ENCODE data around the gene NR1D1. TPM values are rescaled to one million over a fixed set of nuclear protein-coding genes. Genes with fewer than 3 reads are reported as not detected.
A peak's percentile ranks its signal among the peaks of the same experiment; 100 is the strongest.

NR1D1 gene
- total and polyA plus RNA-seq, 2 experiments from 2014 or later, result 2.4 to 5.4 TPM

- no peaks in the 10 kb centered on the region for H4K20me1 ChIP-seq (ENCODE audit: insufficient read depth)
- H3K4me1 ChIP-seq (ENCODE audit: insufficient read depth), result peaks cover 76% of the 10 kb centered on the region
- H3K27ac ChIP-seq, result peak overlapping the region; percentile 93
- no peaks in the 10 kb centered on the region for H3K27me3 ChIP-seq (replicated peaks; ENCODE audit: insufficient read depth)
- peak overlapping the region; percentile 41 for H3K4me2 ChIP-seq (ENCODE audit: unreplicated experiment)
- peaks cover 65% of the 10 kb centered on the region for H3F3A ChIP-seq (ENCODE audit: insufficient read depth)
- no peaks in the 10 kb centered on the region for H3K9me3 ChIP-seq (ENCODE audit: low read depth)
- no peaks in the 10 kb centered on the region for H3K36me3 ChIP-seq (ENCODE audit: low read depth)
- DNase-seq, result peak; percentile 53
- no peak overlapping the region for H2AFZ ChIP-seq
- H3K9ac ChIP-seq, result peak overlapping the region; percentile 85
- TF ChIP-seq EZH2 (IDR thresholded peaks at IDR 0.05; ENCODE audit: insufficient read depth, poor library complexity, severe bottlenecking) (no peak), EZH2phosphoT487 (IDR thresholded peaks at IDR 0.05; ENCODE audit: insufficient read depth, low read depth) (no peak)
- H3K79me2 ChIP-seq (ENCODE audit: insufficient read depth), result no peaks in the 10 kb centered on the region
- no peak overlapping the region for H3K4me3 ChIP-seq
- 57 to 71% methylated on average over 3 of the region's 3 CpGs for WGBS, 2 experiments (ENCODE audit: low coverage in 1 of 2, low lambda C conversion rate in 2 of 2, missing lambda C conversion rate in 2 of 2)
- no peaks in the 10 kb centered on the region for H3K9me2 ChIP-seq (ENCODE audit: insufficient read depth)
- in situ Hi-C loops (cut with MboI), result no loop called here
These were observed 9.8 kb upstream of the NR1D1 start for GRCh38 chr17:40110026-40110845.

- 50 to 53% methylated on average over 9 of the region's 9 CpGs for WGBS, 2 experiments (ENCODE audit: low coverage in 1 of 2, low lambda C conversion rate in 2 of 2, missing lambda C conversion rate in 2 of 2)
- peak; percentile 54 for DNase-seq
- Histone ChIP-seq H3K4me1 (ENCODE audit: insufficient read depth) (peaks cover 74% of the 10 kb centered on the region), H3K27me3 (replicated peaks; ENCODE audit: insufficient read depth) (no peaks in the 10 kb centered on the region), H3K4me3 (no peak overlapping the region), H3K9me2 (ENCODE audit: insufficient read depth) (no peaks in the 10 kb centered on the region), H3K27ac (peak overlapping the region; percentile 93), H3K9me3 (ENCODE audit: low read depth) (no peaks in the 10 kb centered on the region), H3F3A (ENCODE audit: insufficient read depth) (peaks cover 55% of the 10 kb centered on the region), H3K9ac (peak overlapping the region; percentile 82), H3K36me3 (ENCODE audit: low read depth) (no peaks in the 10 kb centered on the region), H3K79me2 (ENCODE audit: insufficient read depth) (no peaks in the 10 kb centered on the region), H4K20me1 (ENCODE audit: insufficient read depth) (no peaks in the 10 kb centered on the region), H2AFZ (no peak overlapping the region), H3K4me2 (ENCODE audit: unreplicated experiment) (peak overlapping the region; percentile 76)
- TF ChIP-seq EZH2phosphoT487 (IDR thresholded peaks at IDR 0.05; ENCODE audit: insufficient read depth, low read depth) (no peak), EZH2 (IDR thresholded peaks at IDR 0.05; ENCODE audit: insufficient read depth, poor library complexity, severe bottlenecking) (no peak)
- in situ Hi-C loops (cut with MboI), result no loop called here
These were observed 8.8 kb upstream of the NR1D1 start for GRCh38 chr17:40108970-40109824.

- in situ Hi-C loops (cut with MboI), result no loop called here
- peaks cover 63% of the 10 kb centered on the region for H3K4me1 ChIP-seq (ENCODE audit: insufficient read depth)
These were observed 7.3 kb upstream of the NR1D1 start for GRCh38 chr17:40107522-40108174.

More at GRCh38 chr17:40107522-40108174, 7.3 kb upstream of the NR1D1 start:
- no peaks in the 10 kb centered on the region for H3K9me2 ChIP-seq (ENCODE audit: insufficient read depth)
- H3K27me3 ChIP-seq (replicated peaks; ENCODE audit: insufficient read depth), result no peaks in the 10 kb centered on the region
- H3K27ac ChIP-seq, result peak overlapping the region; percentile 88
- no peaks in the 10 kb centered on the region for H3K9me3 ChIP-seq (ENCODE audit: low read depth)
- peak overlapping the region; percentile 31 for H3K4me3 ChIP-seq
- no peak for TF ChIP-seq EZH2 (IDR thresholded peaks at IDR 0.05; ENCODE audit: insufficient read depth, poor library complexity, severe bottlenecking)
- no peak for TF ChIP-seq EZH2phosphoT487 (IDR thresholded peaks at IDR 0.05; ENCODE audit: insufficient read depth, low read depth)
- peak; percentile 55 for DNase-seq
- peak overlapping the region; percentile 62 for H2AFZ ChIP-seq
- no peaks in the 10 kb centered on the region for H3K79me2 ChIP-seq (ENCODE audit: insufficient read depth)
- peak overlapping the region; percentile 82 for H3K9ac ChIP-seq
- H4K20me1 ChIP-seq (ENCODE audit: insufficient read depth), result no peaks in the 10 kb centered on the region
- H3F3A ChIP-seq (ENCODE audit: insufficient read depth), result peaks cover 42% of the 10 kb centered on the region
- peak overlapping the region; percentile 76 for H3K4me2 ChIP-seq (ENCODE audit: unreplicated experiment)
- WGBS, 2 experiments (ENCODE audit: low coverage in 1 of 2, low lambda C conversion rate in 2 of 2, missing lambda C conversion rate in 2 of 2), result 18 to 19% methylated on average over 5 of the region's 5 CpGs
- H3K36me3 ChIP-seq (ENCODE audit: low read depth), result no peaks in the 10 kb centered on the region
